MM.1S (cell line): ENCODE data around the gene OBSCN.

Source experiments
- EZH2 ChIP-seq: fragments of 300-600 bp; sonication (generic); optimal IDR thresholded peaks from 2 replicates; pipeline ENCODE3; 2017; ENCODE audit warnings: low read depth, mild to moderate bottlenecking, antibody characterized with exemption, low read length, mixed read lengths
- EZH2phosphoT487 ChIP-seq: fragments of 300-600 bp; sonication (generic); IDR thresholded peaks from 2 replicates; pipeline ENCODE4 v1.6.1; 2018; ENCODE audit warnings: antibody characterized with exemption, low read length
- TF ChIP-seq, protein P1 (sequence below): fragments of 300-600 bp; sonication (generic); IDR thresholded peaks from 2 replicates; pipeline ENCODE4 v1.5.1; 2016; ENCODE audit warnings: antibody characterized with exemption, low read length, mixed read lengths

DNA sequence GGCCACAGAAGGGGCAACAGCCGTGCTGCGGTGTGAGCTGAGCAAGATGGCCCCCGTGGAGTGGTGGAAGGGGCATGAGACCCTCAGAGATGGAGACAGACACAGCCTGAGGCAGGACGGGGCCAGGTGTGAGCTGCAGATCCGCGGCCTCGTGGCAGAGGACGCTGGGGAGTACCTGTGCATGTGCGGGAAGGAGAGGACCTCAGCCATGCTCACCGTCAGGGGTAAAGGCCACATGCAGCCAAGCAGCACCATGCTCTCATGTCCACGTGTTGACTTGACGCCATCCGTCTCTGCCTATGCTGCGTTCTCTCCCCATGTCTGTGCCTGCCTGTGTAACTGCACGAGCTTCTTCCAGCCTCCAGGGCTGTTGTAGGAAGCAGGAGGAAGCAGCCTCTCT is 85.5 kb downstream of the OBSCN start:
- TF ChIP-seq, protein P1, sequence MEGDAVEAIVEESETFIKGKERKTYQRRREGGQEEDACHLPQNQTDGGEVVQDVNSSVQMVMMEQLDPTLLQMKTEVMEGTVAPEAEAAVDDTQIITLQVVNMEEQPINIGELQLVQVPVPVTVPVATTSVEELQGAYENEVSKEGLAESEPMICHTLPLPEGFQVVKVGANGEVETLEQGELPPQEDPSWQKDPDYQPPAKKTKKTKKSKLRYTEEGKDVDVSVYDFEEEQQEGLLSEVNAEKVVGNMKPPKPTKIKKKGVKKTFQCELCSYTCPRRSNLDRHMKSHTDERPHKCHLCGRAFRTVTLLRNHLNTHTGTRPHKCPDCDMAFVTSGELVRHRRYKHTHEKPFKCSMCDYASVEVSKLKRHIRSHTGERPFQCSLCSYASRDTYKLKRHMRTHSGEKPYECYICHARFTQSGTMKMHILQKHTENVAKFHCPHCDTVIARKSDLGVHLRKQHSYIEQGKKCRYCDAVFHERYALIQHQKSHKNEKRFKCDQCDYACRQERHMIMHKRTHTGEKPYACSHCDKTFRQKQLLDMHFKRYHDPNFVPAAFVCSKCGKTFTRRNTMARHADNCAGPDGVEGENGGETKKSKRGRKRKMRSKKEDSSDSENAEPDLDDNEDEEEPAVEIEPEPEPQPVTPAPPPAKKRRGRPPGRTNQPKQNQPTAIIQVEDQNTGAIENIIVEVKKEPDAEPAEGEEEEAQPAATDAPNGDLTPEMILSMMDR = no peak
- TF ChIP-seq EZH2 (no peak), EZH2phosphoT487 (no peak)
